Peyer's patch (tissue), 4 donors: Measurements from ENCODE around the gene KDM4C. TPM values are rescaled to one million over a fixed set of nuclear protein-coding genes. Genes with fewer than 3 reads are reported as not detected.

Source experiments
- DNase-seq, 3 donors: peaks; one replicate each; pipeline ENCODE4 v3.0.0-alpha.2; 2017 to 2019
- H3K27ac ChIP-seq, 4 donors: fragments of 200-600 bp; sonication (generic); one replicate each; pipeline ENCODE4 v1.5.1; 2016 to 2019
- H3K27me3 ChIP-seq, 2 donors: fragments of 200-600 bp; sonication (generic); one replicate each; pipeline ENCODE4 v1.5.1; 2019
- H3K36me3 ChIP-seq, 3 donors: fragments of 200-600 bp; sonication (generic); one replicate each; pipeline ENCODE4 v1.5.1; 2016 to 2019
- H3K4me1 ChIP-seq, 4 donors: fragments of 200-600 bp; sonication (generic); one replicate each; pipeline ENCODE4 v1.5.1; 2016 to 2019
- H3K4me3 ChIP-seq, 4 donors: fragments of 200-600 bp; sonication (generic); 1 replicate in 3 of 4; 2 replicates in 1 of 4; pipeline ENCODE4 v1.5.1; 2016 to 2019; ENCODE audit warnings: mild to moderate bottlenecking in 1 of 4
- H3K9me3 ChIP-seq, 4 donors: fragments of 200-600 bp; sonication (generic); one replicate each; pipeline ENCODE4 v1.5.1; 2016 to 2019; ENCODE audit warnings: mild to moderate bottlenecking in 1 of 4
- CTCF ChIP-seq, 6 experiments: fragments of 450-650 bp in 4 of 6; fragments of 200-600 bp in 2 of 6; sonication (generic) in 1 of 6; IDR thresholded peaks; one replicate each; pipeline ENCODE4 v1.5.1; 2017 to 2019; ENCODE audit warnings: antibody characterized with exemption in 6 of 6, mild to moderate bottlenecking in 3 of 6, moderate library complexity in 1 of 6
- POLR2A ChIP-seq, 2 donors: fragments of 450-650 bp; IDR thresholded peaks; one replicate each; pipeline ENCODE4 v1.5.1; 2017; ENCODE audit warnings: antibody characterized with exemption in 2 of 2, mild to moderate bottlenecking in 2 of 2, moderate library complexity in 2 of 2
- total RNA-seq, 4 donors: library from RNA; depleted of rRNA; stranded (reverse); fragments of >200 nt; gene quantifications; one replicate each; pipeline ENCODE4 v1.1.0, GENCODE V29; 2016

The KDM4C gene
- total RNA-seq, 4 donors from 2014 or later: 90.7 to 125 (median 107) TPM

- H3K27me3 ChIP-seq: no peaks in the 10 kb centered on the region
- no peak for DNase-seq
- TF ChIP-seq CTCF (IDR thresholded peaks at IDR 0.05) (no peak), POLR2A (IDR thresholded peaks at IDR 0.05) (no peak)
These were observed 248.6 kb downstream of the KDM4C start for GRCh38 chr9:7006417-7006816.

GRCh38 chr9:7008411-7008810, 250.6 kb downstream of the KDM4C start:
- DNase-seq: no peak
- no peaks in the 10 kb centered on the region for H3K27me3 ChIP-seq
- no peak overlapping the region for H3K27ac ChIP-seq
- no peak overlapping the region for H3K4me3 ChIP-seq
- H3K9me3 ChIP-seq: peaks cover 0 to 4% (median 0%) of the 10 kb centered on the region in 4 donors
- no peak for TF ChIP-seq POLR2A (IDR thresholded peaks at IDR 0.05)
- no peak for TF ChIP-seq CTCF (IDR thresholded peaks at IDR 0.05)
- peaks cover 0 to 44% (median 0%) of the 10 kb centered on the region in 3 donors for H3K36me3 ChIP-seq
- no peaks in the 10 kb centered on the region for H3K4me1 ChIP-seq

More at GRCh38 chr9:7006417-7006816, 248.6 kb downstream of the KDM4C start:
- H3K4me1 ChIP-seq: no peaks in the 10 kb centered on the region
- H3K27ac ChIP-seq: no peak overlapping the region
- no peak overlapping the region for H3K4me3 ChIP-seq
- H3K9me3 ChIP-seq: peaks cover 0 to 4% (median 0%) of the 10 kb centered on the region in 4 donors
- peaks cover 0 to 37% (median 0%) of the 10 kb centered on the region in 3 donors for H3K36me3 ChIP-seq

- H3K27me3 ChIP-seq: no peaks in the 10 kb centered on the region
- no peak overlapping the region for H3K27ac ChIP-seq
- H3K4me1 ChIP-seq: no peaks in the 10 kb centered on the region
- peaks cover 0 to 4% (median 0%) of the 10 kb centered on the region in 4 donors for H3K9me3 ChIP-seq
- TF ChIP-seq CTCF (IDR thresholded peaks at IDR 0.05) (no peak), POLR2A (IDR thresholded peaks at IDR 0.05) (no peak)
- peaks cover 0 to 45% (median 0%) of the 10 kb centered on the region in 3 donors for H3K36me3 ChIP-seq
- no peak overlapping the region for H3K4me3 ChIP-seq
- no peak for DNase-seq
These were observed 251.3 kb downstream of the KDM4C start for GRCh38 chr9:7009065-7009464.

- TF ChIP-seq POLR2A (IDR thresholded peaks at IDR 0.05) (no peak), CTCF (IDR thresholded peaks at IDR 0.05) (no peak)
- Histone ChIP-seq H3K27ac (no peak overlapping the region), H3K27me3 (no peaks in the 10 kb centered on the region), H3K4me3 (no peak overlapping the region), H3K36me3 (peaks cover 0 to 51% (median 0%) of the 10 kb centered on the region in 3 donors), H3K4me1 (no peaks in the 10 kb centered on the region), H3K9me3 (peaks cover 0 to 4% (median 0%) of the 10 kb centered on the region in 4 donors)
- DNase-seq: no peak
These were observed 253.8 kb downstream of the KDM4C start for GRCh38 chr9:7011395-7012067.

- no peak for DNase-seq
- TF ChIP-seq CTCF (IDR thresholded peaks at IDR 0.05) (no peak), POLR2A (IDR thresholded peaks at IDR 0.05) (no peak)
- no peak overlapping the region for H3K27ac ChIP-seq
- no peaks in the 10 kb centered on the region for H3K9me3 ChIP-seq
- H3K4me3 ChIP-seq: no peak overlapping the region
- no peaks in the 10 kb centered on the region for H3K27me3 ChIP-seq
- peaks cover 0 to 13% (median 0%) of the 10 kb centered on the region in 3 donors for H3K36me3 ChIP-seq
- no peaks in the 10 kb centered on the region for H3K4me1 ChIP-seq
These were observed 270.2 kb downstream of the KDM4C start for GRCh38 chr9:7027996-7028395.
